Natural killer cell (primary cell): ENCODE results near the gene METTL25. TPM values are rescaled to one million over a fixed set of nuclear protein-coding genes. Genes with fewer than 3 reads are reported as not detected.

ENCODE experiments used
- ATAC-seq, 3 donors: fragments of 150-1000 bp in 2 of 3; fragments of 200-7000 bp in 1 of 3; cut with Tn5 transposase; 1 replicate in 1 of 3; 2 replicates in 2 of 3; pipeline ENCODE4 v1.10.0; 2021; ENCODE audit warnings: mild to moderate bottlenecking in 2 of 3, moderate library complexity in 2 of 3
- DNase-seq, 2 donors: peaks; one replicate each; pipeline versions ENCODE4 v3.0.0 to v3.0.0-alpha.2; 2013 to 2021; ENCODE audit warnings: mixed read lengths in 1 of 2
- H3K27ac ChIP-seq: one replicate; pipeline ENCODE4 v1.5.1; 2013; ENCODE audit warnings: mild to moderate bottlenecking, low read length
- H3K27me3 ChIP-seq: one replicate; pipeline ENCODE4 v1.6.1; 2013; ENCODE audit warnings: low read length; ENCODE audit not compliant: control insufficient read depth, insufficient read depth
- H3K36me3 ChIP-seq: one replicate; pipeline ENCODE4 v1.6.1; 2013; ENCODE audit warnings: low read length; ENCODE audit not compliant: control insufficient read depth, insufficient read depth
- H3K4me1 ChIP-seq: one replicate; pipeline ENCODE4 v1.6.1; 2013; ENCODE audit warnings: low read length; ENCODE audit not compliant: control insufficient read depth, insufficient read depth
- H3K4me3 ChIP-seq: one replicate; pipeline ENCODE4 v1.5.1; 2013; ENCODE audit warnings: low read length
- H3K9me3 ChIP-seq: one replicate; pipeline ENCODE4 v1.6.1; 2013; ENCODE audit warnings: low read length; ENCODE audit not compliant: control insufficient read depth, insufficient read depth
- H3K27ac Mint-ChIP-seq, 2 donors: one replicate each; pipeline ENCODE4 v1.8.0; 2022; ENCODE audit warnings: mild to moderate bottlenecking in 2 of 2, mixed read lengths in 2 of 2, moderate library complexity in 1 of 2
- H3K27me3 Mint-ChIP-seq, 2 donors: one replicate each; pipeline ENCODE4 v1.8.0; 2022; ENCODE audit warnings: low read depth in 2 of 2, mixed read lengths in 2 of 2
- H3K36me3 Mint-ChIP-seq: one replicate; pipeline ENCODE4 v1.8.0; 2022; ENCODE audit warnings: mixed read lengths
- H3K4me1 Mint-ChIP-seq, 2 donors: one replicate each; pipeline ENCODE4 v1.8.0; 2022; ENCODE audit warnings: mixed read lengths in 2 of 2
- H3K4me3 Mint-ChIP-seq: one replicate; pipeline ENCODE4 v1.8.0; 2022; ENCODE audit warnings: mild to moderate bottlenecking, moderate library complexity, mixed read lengths
- H3K9me3 Mint-ChIP-seq, 2 donors: one replicate each; pipeline ENCODE4 v1.8.0; 2022; ENCODE audit warnings: mixed read lengths in 2 of 2
- WGBS: methylation state at CpG from one replicate; pipeline ENCODE4 v1.1.7; 2013; ENCODE audit warnings: missing lambda C conversion rate; ENCODE audit not compliant: insufficient coverage; 5-methylcytosine and 5-hydroxymethylcytosine counted together
- intact Hi-C: fragments of 100-400 bp; cut with micrococcal nuclease; formaldehyde crosslinking; loops from one replicate; pipeline ENCODE4 v1.14.2; 2022
- total RNA-seq, 4 donors: library from RNA; stranded (reverse); fragments of 120-200 nt in 1 of 4; gene quantifications; one replicate each; pipeline versions ENCODE4 v1.2.3 to v1.2.4, GENCODE V29; 2013 to 2022
- TF ChIP-seq, protein P1 (sequence below): fragments of 200-600 bp; IDR thresholded peaks from one replicate; pipeline ENCODE4 v1.8.0; 2022; ENCODE audit warnings: antibody characterized with exemption

The METTL25 gene
- total RNA-seq, 3 donors from 2014 or later (not counting 1 experiment from before 2014, with no cell fraction given): 15.4 to 21.2 (median 17.8) TPM

DNA sequence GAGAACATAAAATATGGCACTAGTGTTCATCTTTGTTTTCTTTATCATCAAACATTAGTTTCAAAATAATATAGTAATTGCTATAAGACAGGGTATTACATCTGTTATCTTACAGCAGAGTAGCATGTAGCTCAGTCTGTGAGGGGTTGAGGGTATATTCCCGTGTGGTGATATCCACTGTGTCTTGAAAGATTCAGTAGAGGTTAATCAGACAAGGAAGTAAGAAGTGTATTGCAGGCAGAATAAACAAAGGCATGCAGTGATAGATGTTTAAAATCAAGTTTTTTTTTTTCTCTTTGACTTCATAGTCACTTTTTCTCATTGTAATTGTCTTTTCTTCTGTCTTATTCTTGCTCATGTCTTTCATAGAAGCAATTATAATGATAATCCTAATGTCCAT is 48.3 kb downstream of the METTL25 start:
- peaks cover 5% of the 10 kb centered on the region for H3K36me3 ChIP-seq
- no peaks in the 10 kb centered on the region for H3K36me3 Mint-ChIP-seq
- H3K9me3 Mint-ChIP-seq: no peaks in the 10 kb centered on the region
- no peaks in the 10 kb centered on the region for H3K4me1 Mint-ChIP-seq
- ATAC-seq: no peak
- DNase-seq: no peak
- TF ChIP-seq, protein P1, sequence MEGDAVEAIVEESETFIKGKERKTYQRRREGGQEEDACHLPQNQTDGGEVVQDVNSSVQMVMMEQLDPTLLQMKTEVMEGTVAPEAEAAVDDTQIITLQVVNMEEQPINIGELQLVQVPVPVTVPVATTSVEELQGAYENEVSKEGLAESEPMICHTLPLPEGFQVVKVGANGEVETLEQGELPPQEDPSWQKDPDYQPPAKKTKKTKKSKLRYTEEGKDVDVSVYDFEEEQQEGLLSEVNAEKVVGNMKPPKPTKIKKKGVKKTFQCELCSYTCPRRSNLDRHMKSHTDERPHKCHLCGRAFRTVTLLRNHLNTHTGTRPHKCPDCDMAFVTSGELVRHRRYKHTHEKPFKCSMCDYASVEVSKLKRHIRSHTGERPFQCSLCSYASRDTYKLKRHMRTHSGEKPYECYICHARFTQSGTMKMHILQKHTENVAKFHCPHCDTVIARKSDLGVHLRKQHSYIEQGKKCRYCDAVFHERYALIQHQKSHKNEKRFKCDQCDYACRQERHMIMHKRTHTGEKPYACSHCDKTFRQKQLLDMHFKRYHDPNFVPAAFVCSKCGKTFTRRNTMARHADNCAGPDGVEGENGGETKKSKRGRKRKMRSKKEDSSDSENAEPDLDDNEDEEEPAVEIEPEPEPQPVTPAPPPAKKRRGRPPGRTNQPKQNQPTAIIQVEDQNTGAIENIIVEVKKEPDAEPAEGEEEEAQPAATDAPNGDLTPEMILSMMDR: no peak
- 72% methylated on average over 1 of the region's 1 CpG for WGBS
- H3K27ac ChIP-seq: no peak overlapping the region
- no peaks in the 10 kb centered on the region for H3K27me3 ChIP-seq
- no peaks in the 10 kb centered on the region for H3K4me1 ChIP-seq
- H3K4me3 Mint-ChIP-seq: no peak overlapping the region
- no peaks in the 10 kb centered on the region for H3K27me3 Mint-ChIP-seq
- intact Hi-C loops: no loop called here
- no peaks in the 10 kb centered on the region for H3K9me3 ChIP-seq
- H3K27ac Mint-ChIP-seq: no peak overlapping the region
- H3K4me3 ChIP-seq: no peak overlapping the region

DNA sequence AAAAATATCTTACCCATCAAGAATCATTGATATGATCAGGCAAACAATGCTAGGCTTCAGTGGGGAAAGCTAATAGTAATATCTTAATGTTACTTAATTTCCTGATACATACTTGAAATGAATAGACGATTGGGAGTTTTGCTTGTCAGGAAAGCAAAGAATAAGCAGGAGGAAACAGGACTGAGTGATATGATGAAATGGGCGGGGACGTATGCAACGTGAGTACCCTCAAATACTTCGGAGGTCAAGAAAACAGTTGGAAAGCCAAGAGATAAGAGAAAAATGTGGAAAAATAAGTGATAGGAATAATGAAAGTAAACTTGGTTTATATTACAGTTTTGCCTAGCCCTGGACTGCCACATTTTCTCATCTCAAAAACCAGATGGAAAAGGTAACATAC is 49.2 kb downstream of the METTL25 start:
- H3K36me3 ChIP-seq: peaks cover 5% of the 10 kb centered on the region
- TF ChIP-seq, protein P1: no peak
- ATAC-seq (no peak), DNase-seq (no peak)
- Mint-ChIP-seq H3K36me3 (no peaks in the 10 kb centered on the region), H3K4me1 (no peaks in the 10 kb centered on the region), H3K27me3 (no peaks in the 10 kb centered on the region), H3K9me3 (no peaks in the 10 kb centered on the region), H3K27ac (no peak overlapping the region), H3K4me3 (no peak overlapping the region)
- no peak overlapping the region for H3K4me3 ChIP-seq
- WGBS: 89% methylated on average over 5 of the region's 5 CpGs
- H3K27ac ChIP-seq: no peak overlapping the region
- H3K9me3 ChIP-seq: no peaks in the 10 kb centered on the region
- no peaks in the 10 kb centered on the region for H3K27me3 ChIP-seq
- intact Hi-C loops: no loop called here
- H3K4me1 ChIP-seq: no peaks in the 10 kb centered on the region

DNA sequence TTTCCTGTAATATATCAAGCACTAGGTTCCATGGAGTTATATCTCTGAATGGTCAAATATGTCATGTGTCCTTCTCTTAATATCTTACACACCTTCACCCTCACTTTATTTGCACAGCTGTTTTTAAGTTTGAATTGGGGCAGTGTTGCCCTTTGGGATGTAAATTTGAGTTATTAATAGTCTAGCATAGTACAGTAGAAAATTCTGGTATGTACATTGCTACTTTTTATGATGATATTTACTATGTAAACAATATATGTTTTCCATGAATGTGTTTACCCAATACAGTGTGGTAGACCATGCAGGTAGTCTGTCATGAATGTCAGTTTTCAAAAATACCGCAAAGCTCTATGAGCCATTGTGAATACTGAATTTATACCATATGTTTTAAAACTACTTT is 50.5 kb downstream of the METTL25 start:
- no peaks in the 10 kb centered on the region for H3K36me3 Mint-ChIP-seq

More for the DNA sequence above, 50.5 kb downstream of the METTL25 start:
- Histone ChIP-seq H3K9me3 (no peaks in the 10 kb centered on the region), H3K4me1 (no peaks in the 10 kb centered on the region), H3K36me3 (peaks cover 2% of the 10 kb centered on the region), H3K27me3 (no peaks in the 10 kb centered on the region), H3K27ac (no peak overlapping the region), H3K4me3 (no peak overlapping the region)
- H3K27me3 Mint-ChIP-seq: no peaks in the 10 kb centered on the region
- ATAC-seq (no peak), DNase-seq (no peak)
- no peaks in the 10 kb centered on the region for H3K9me3 Mint-ChIP-seq
- intact Hi-C loops: no loop called here
- H3K27ac Mint-ChIP-seq: no peak overlapping the region
- TF ChIP-seq, protein P1: no peak
- WGBS: no CpG with 5 or more reads among the region's 1 CpG
- H3K4me1 Mint-ChIP-seq: no peaks in the 10 kb centered on the region
- H3K4me3 Mint-ChIP-seq: no peak overlapping the region
